Aorta (tissue), 5 donors: Measurements from ENCODE around the gene IL36RN. TPM values are rescaled to one million over a fixed set of nuclear protein-coding genes. Genes with fewer than 3 reads are reported as not detected.

ENCODE experiments used
- ATAC-seq: fragments of 200-7000 bp; cut with Tn5 transposase; one replicate; pipeline ENCODE4 v1.9.1; 2022; ENCODE audit warnings: moderate library complexity; ENCODE audit not compliant: low FRiP score
- DNase-seq, 2 donors: peaks; one replicate each; pipeline ENCODE4 v3.0.0-alpha.2; 2020
- H3K27ac ChIP-seq, 2 donors: one replicate each; pipeline ENCODE4 v1.5.1; 2013; ENCODE audit warnings: low read length in 2 of 2, mild to moderate bottlenecking in 2 of 2, moderate library complexity in 2 of 2, control low read depth in 1 of 2, inconsistent platforms in 1 of 2, low read depth in 1 of 2
- H3K27me3 ChIP-seq, 2 donors: one replicate each; pipeline ENCODE4 v1.6.1; 2013; ENCODE audit warnings: control low read depth in 1 of 2, low read length in 1 of 2, mild to moderate bottlenecking in 1 of 2, moderate library complexity in 1 of 2; ENCODE audit not compliant: insufficient read depth in 2 of 2, control insufficient read depth in 1 of 2
- H3K36me3 ChIP-seq, 2 donors: one replicate each; pipeline ENCODE4 v1.6.1; 2013; ENCODE audit warnings: control low read depth in 1 of 2, low read length in 1 of 2, mild to moderate bottlenecking in 1 of 2; ENCODE audit not compliant: insufficient read depth in 2 of 2, control insufficient read depth in 1 of 2
- H3K4me1 ChIP-seq, 2 donors: one replicate each; pipeline ENCODE4 v1.6.1; 2013; ENCODE audit warnings: low read length in 2 of 2, control low read depth in 1 of 2, mild to moderate bottlenecking in 1 of 2, moderate library complexity in 1 of 2; ENCODE audit not compliant: insufficient read depth in 2 of 2, control insufficient read depth in 1 of 2
- H3K4me3 ChIP-seq, 2 donors: one replicate each; pipeline ENCODE4 v1.5.1; 2013; ENCODE audit warnings: low read length in 2 of 2, control low read depth in 1 of 2, mild to moderate bottlenecking in 1 of 2
- H3K9me3 ChIP-seq: one replicate; pipeline ENCODE4 v1.6.1; 2013; ENCODE audit warnings: mild to moderate bottlenecking, low read length; ENCODE audit not compliant: control insufficient read depth
- WGBS, 2 donors: extraction: QIAGEN DNeasy Blood & Tissue Kit; methylation state at CpG; one replicate each; pipeline ENCODE4 v1.1.7; 2013; 5-methylcytosine and 5-hydroxymethylcytosine counted together
- intact Hi-C, 2 donors: fragments of 100-400 bp; cut with DNase I; formaldehyde crosslinking; loops; one replicate each; pipeline versions ENCODE4 v1.14.2 to v1.15.0; 2022
- polyA plus RNA-seq, 2 donors: library from polyadenylated mRNA; stranded (reverse); fragments of 200-250 nt; gene quantifications; one replicate each; pipeline ENCODE4 v1.2.3, GENCODE V29; 2013
- total RNA-seq, 2 donors: library from RNA; stranded (reverse); fragmentation: NEBNext Ultra II Directional; extraction: Animal tissue kit (Norgen Biotek cat#: 25700); gene quantifications; one replicate each; pipeline ENCODE4 v1.2.1, GENCODE V29; 2021
- donor health status: healthy with polysubstance abuse.
- donor health status: Bipolar disorder and iron deficiency.
- donor health status: DM: no; HTN: no; CAD: no.
- donor health status: DM: no; HTN: no; CAD: no.
- donor health status: DM: yes; HTN: yes; CAD: no.

Gene IL36RN
- total and polyA plus RNA-seq, 4 donors = not detected

GRCh38 chr2:113054066-113054465, 4.9 kb upstream of the IL36RN start:
- Histone ChIP-seq H3K27ac (no peak overlapping the region), H3K27me3 (no peaks in the 10 kb centered on the region), H3K4me3 (no peak overlapping the region), H3K9me3 (peaks cover 3% of the 10 kb centered on the region), H3K36me3 (no peaks in the 10 kb centered on the region), H3K4me1 (no peaks in the 10 kb centered on the region)
- ATAC-seq (no peak), DNase-seq (no peak)
- intact Hi-C loops = no loop called here

- Histone ChIP-seq H3K4me1 (no peaks in the 10 kb centered on the region), H3K27ac (no peak overlapping the region), H3K27me3 (no peaks in the 10 kb centered on the region), H3K9me3 (no peaks in the 10 kb centered on the region), H3K36me3 (no peaks in the 10 kb centered on the region), H3K4me3 (no peak overlapping the region)
- intact Hi-C loops = no loop called here
- ATAC-seq (no peak), DNase-seq (no peak)
- WGBS, 2 donors = 57 to 65% methylated on average over 1 of the region's 1 CpG
Measured at GRCh38 chr2:113056521-113056920, 2.5 kb upstream of the IL36RN start.

- intact Hi-C loops = no loop called here
- WGBS, 2 donors = 34 to 63% methylated on average over 1 of the region's 1 CpG
- no peak overlapping the region for H3K27ac ChIP-seq
- no peaks in the 10 kb centered on the region for H3K9me3 ChIP-seq
- no peaks in the 10 kb centered on the region for H3K36me3 ChIP-seq
- no peaks in the 10 kb centered on the region for H3K4me1 ChIP-seq
- no peak overlapping the region for H3K4me3 ChIP-seq
- no peaks in the 10 kb centered on the region for H3K27me3 ChIP-seq
- ATAC-seq (no peak), DNase-seq (no peak)
Measured at GRCh38 chr2:113057117-113057516, 1.9 kb upstream of the IL36RN start.

- H3K9me3 ChIP-seq = no peaks in the 10 kb centered on the region
- no peaks in the 10 kb centered on the region for H3K27me3 ChIP-seq
- 50 to 66% methylated on average over 2 of the region's 2 CpGs for WGBS, 2 donors
- H3K4me1 ChIP-seq = no peaks in the 10 kb centered on the region
- H3K27ac ChIP-seq = no peak overlapping the region
- intact Hi-C loops = no loop called here
- DNase-seq (no peak), ATAC-seq (no peak)
- H3K36me3 ChIP-seq = no peaks in the 10 kb centered on the region
- no peak overlapping the region for H3K4me3 ChIP-seq
Measured at GRCh38 chr2:113058411-113058994, 495 bp upstream of the IL36RN start.

- Histone ChIP-seq H3K36me3 (no peaks in the 10 kb centered on the region), H3K9me3 (peaks cover 3% of the 10 kb centered on the region), H3K27me3 (no peaks in the 10 kb centered on the region), H3K4me3 (no peak overlapping the region), H3K4me1 (no peaks in the 10 kb centered on the region), H3K27ac (no peak overlapping the region)
- ATAC-seq (no peak), DNase-seq (no peak)
- WGBS, 2 donors = 66 to 73% methylated on average over 4 of the region's 4 CpGs
- intact Hi-C loops = no loop called here
Measured at GRCh38 chr2:113060396-113060795, 1.4 kb downstream of the IL36RN start.

- DNase-seq (no peak), ATAC-seq (no peak)
- Histone ChIP-seq H3K27me3 (no peaks in the 10 kb centered on the region), H3K36me3 (no peaks in the 10 kb centered on the region), H3K4me1 (no peaks in the 10 kb centered on the region), H3K27ac (no peak overlapping the region), H3K9me3 (peaks cover 3% of the 10 kb centered on the region), H3K4me3 (no peak overlapping the region)
- intact Hi-C loops = no loop called here
- 47 to 48% methylated on average over 1 of the region's 1 CpG for WGBS, 2 donors
Measured at GRCh38 chr2:113060796-113061195, 1.8 kb downstream of the IL36RN start.

GRCh38 chr2:113061241-113061640, 2.2 kb downstream of the IL36RN start:
- no peak overlapping the region for H3K27ac ChIP-seq
- H3K36me3 ChIP-seq = no peaks in the 10 kb centered on the region
- H3K27me3 ChIP-seq = no peaks in the 10 kb centered on the region
- 60 to 64% methylated on average over 2 of the region's 2 CpGs for WGBS, 2 donors
- peaks cover 3% of the 10 kb centered on the region for H3K9me3 ChIP-seq
- intact Hi-C loops = no loop called here
- ATAC-seq = no peak
- no peak for DNase-seq
- no peak overlapping the region for H3K4me3 ChIP-seq
- no peaks in the 10 kb centered on the region for H3K4me1 ChIP-seq

GRCh38 chr2:113061896-113062770, 3.1 kb downstream of the IL36RN start:
- no peak for DNase-seq
- WGBS, 2 donors = 86 to 87% methylated on average over 18 of the region's 18 CpGs
- Histone ChIP-seq H3K9me3 (peaks cover 3% of the 10 kb centered on the region), H3K4me1 (no peaks in the 10 kb centered on the region), H3K36me3 (no peaks in the 10 kb centered on the region), H3K4me3 (no peak overlapping the region), H3K27me3 (no peaks in the 10 kb centered on the region), H3K27ac (no peak overlapping the region)
- no peak for ATAC-seq
- intact Hi-C loops = no loop called here

- Histone ChIP-seq H3K36me3 (no peaks in the 10 kb centered on the region), H3K27ac (no peak overlapping the region), H3K27me3 (no peaks in the 10 kb centered on the region), H3K4me1 (no peaks in the 10 kb centered on the region), H3K9me3 (peaks cover 3% of the 10 kb centered on the region), H3K4me3 (no peak overlapping the region)
- intact Hi-C loops = no loop called here
- WGBS, 2 donors = 81 to 84% methylated on average over 5 of the region's 5 CpGs
- no peak for DNase-seq
- ATAC-seq = no peak
Measured at GRCh38 chr2:113064281-113064680, 5.3 kb downstream of the IL36RN start.
